Hematopoietic multipotent progenitor cell treated with erythropoietin and hydrocortisone succinate and interleukin-3 and kit ligand, for 17 days (in vitro differentiated cells): ENCODE results near the gene BEAN1.

Experiments
- DNase-seq: peaks from one replicate; pipeline ENCODE4 v3.0.0-alpha.2; 2015; ENCODE audit warnings: low spot score

The BEAN1 gene

DNA sequence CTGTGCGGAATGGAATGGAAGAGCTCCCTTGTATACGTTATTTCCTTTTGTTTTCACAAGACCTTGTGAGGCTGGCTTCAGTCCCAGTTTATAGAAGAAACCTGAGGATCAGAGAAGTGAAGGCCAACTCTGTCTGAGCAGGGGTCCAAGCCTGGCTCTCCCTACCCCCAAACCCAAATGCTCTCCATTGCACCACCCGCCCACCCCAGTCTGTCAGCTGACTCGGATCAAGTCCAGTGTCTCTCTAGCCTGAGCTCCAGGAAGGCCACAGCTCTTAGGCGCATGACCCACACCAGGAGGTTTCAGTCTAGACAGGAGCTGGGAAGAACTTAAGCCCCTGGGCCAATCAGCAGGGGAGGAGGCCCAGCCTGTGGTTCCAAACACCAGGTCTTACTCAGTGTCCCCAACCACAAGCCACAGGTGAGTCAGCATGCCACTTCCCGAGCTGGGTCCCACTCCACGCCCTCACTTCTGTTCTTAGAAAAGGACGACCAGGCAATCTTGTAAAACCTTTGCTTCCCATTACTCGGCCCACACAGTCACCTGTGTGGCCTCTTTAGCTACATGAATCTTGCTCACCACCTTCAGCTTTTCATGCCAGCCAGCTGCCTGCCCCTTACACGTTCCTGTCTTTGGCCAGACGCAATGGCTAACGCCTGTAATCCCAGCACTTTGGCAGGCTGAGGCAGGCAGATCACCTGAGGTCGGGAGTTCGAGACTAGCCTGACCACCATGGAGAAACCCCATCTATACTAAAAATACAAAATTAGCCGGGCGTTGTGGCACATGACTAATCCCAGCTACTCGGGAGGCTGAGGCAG, 95.1 kb downstream of the BEAN1 start:
- DNase-seq = no peak

DNA sequence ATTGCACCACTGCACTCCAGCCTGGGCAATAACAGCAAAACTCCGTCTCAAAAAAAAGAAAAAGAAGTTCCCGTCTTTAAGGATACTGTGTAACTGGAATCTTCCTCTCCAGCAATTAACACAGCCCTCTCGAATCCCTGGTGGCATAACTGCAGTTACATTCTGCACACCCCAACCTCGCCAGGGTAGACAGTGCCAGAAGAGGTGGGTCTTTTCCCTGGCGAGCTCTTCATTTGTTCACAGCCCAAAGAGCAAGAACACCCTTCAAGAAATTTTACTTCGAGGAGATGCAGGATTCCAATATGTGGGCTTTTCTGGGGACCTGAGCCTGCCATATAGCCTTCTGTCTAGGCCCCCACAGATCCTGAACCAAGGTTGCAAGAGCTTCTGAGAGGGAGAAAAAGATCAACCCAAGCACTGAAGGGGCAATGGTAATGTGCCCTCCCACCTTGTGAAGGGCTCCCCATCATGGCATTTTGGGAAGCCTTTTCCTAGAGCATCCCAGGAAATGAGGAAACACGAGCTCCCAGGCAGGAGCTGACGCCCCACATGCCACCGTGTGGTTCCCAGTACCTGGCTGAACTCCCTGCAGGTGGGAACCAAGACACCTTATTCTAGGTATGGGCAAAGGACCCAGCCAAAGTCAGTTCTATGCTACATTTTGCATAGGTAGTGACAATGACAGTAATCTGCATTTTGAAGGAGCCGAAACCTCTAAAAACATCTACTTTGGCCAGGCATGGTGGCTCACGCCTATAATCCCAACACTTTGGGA, 95.9 kb downstream of the BEAN1 start:
- no peak for DNase-seq

DNA sequence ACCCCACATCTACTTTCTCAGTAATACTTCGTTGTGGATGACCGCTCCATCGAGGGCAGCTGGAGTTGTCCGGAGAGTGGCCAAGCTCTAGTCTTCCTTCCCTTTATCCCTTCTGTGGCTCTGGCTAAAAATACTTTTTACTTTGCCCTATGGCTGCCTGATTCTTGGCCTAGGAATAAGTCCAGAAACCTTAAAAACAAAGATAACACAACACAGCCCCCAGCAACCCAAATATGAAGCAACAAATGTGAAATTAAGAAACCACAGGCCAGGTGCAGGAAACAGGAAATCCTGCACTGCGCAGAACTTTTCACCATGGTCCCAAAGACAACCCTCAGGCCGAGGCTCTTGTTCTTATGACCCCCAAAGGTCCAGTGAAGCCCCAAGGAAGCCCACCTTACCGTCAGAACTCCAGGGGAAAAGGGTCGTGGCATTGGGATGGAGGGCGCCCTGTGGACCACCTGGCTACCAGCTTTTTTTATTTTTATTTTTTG, 96.8 kb downstream of the BEAN1 start:
- no peak for DNase-seq

DNA sequence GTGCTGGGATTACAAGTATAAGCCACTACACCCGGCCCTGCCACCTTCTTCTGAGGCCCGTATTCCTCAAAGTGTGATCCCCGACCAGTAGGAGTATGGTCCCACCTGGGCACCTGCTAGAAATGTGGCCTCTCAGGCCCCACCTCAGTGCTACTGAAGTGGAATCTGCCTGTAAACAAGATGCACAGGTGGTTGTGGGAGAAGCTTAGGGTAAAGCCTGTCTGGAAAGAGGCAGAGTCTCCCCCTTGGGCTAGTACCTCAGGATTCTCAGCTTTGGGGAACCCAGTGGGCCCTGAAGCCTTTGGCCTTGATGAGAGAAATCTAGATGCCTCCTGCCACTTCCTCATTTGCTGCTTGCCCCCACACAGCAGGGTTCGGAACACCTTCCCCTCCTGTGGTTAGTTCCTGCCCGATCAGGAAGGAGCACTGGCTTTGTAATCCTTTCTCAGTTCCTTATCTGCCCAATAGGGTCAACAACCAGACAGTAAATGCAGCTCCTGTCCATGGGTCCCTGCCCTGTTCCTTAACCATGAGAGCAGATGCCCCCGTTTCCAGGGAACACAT, 97.6 kb downstream of the BEAN1 start:
- DNase-seq = no peak

DNA sequence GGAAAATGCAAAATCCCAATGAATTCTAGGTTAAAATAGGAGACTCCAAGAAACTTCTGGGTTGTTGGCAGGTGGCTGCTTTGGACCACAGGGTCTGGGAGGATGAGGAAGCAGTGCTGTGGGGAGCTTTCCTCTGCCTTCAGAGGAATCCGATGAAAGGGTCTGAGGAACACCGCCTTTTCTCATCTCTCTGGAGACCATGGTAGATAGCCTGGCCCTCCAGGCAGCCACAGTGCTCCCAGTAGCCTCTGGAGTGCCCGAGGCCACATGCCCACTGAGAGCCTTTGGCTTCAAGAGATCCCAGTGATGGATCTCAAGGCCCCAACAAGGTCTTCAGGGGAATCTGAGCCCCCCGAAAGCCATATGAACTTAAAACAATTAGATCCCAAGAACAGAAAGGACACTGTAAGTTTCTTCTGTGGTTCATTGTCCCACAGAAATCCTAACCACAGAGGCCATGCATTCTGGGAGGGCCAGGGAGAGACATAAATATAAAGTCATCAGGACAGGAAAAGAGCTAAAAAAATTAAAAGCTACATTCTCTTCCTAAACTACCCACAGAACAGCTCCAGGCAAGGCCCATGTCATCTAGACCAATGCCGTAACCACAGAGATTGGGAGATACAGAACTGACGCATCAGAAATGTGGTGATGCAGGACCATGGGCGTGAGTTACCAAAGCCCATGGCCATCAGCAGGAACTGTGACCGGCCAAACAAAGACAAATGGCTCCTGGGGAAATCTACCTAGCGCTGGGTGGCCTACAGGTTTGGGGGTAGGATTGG, 98.5 kb downstream of the BEAN1 start:
- no peak for DNase-seq

DNA sequence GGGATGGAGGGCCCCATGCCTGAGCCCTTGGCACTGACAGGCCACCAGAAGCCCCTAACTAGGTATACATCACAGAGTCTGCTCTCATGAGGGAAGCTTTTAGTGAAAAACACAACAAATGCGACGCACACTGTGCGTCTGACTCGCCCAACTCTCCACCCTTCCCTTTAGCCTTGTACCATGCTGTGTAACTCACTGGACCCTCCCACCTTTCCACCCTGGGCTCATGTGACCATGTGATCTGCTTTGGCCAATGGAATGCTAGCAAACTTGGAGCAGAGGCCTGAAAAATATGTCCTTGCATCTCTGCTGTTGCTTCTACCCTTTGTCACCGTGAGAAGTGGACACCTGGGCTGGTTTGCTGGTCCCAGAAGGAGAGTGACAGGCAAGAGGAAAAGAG, 101.2 kb downstream of the BEAN1 start:
- DNase-seq = no peak

DNA sequence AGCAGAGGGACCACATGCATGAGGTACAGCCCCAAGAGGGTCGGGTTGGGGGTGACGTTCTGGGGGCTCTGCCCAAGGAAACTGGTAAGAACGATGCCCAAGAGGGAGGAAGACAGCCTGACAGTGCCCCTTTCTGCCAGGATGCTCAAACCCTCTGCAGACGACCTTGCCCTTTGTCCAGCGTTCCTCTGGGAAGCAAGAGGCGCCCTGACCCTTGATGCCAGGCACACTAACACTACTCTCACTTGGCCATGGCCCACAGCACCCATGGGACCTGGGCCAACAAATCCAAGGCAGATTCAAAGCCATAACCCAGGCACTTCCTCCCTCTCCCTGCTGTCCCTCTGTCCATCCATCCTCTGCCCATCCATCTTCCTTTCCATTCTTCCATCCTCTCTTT, 102.4 kb downstream of the BEAN1 start:
- no peak for DNase-seq
